Measurements from ENCODE around the gene ATRAID. TPM values are rescaled to one million over a fixed set of nuclear protein-coding genes. Genes with fewer than 3 reads are reported as not detected.

The ATRAID gene
- total and polyA plus RNA-seq, 8 donors: 67.4 to 532 (median 121) TPM

GRCh38 chr2:27219091-27219490, 7.2 kb downstream of the ATRAID start:
- Histone ChIP-seq H3K36me3 (peaks cover 17 to 57% (median 47%) of the 10 kb centered on the region in 4 donors), H3K4me1 (peaks cover 0 to 25% (median 16%) of the 10 kb centered on the region in 4 donors), H3K27me3 (no peaks in the 10 kb centered on the region), H3K27ac (no peak overlapping the region), H3K9me3 (no peaks in the 10 kb centered on the region), H3K4me3 (no peak overlapping the region)
- TF ChIP-seq POLR2A (IDR thresholded peaks at IDR 0.05) (no peak), EP300 (IDR thresholded peaks at IDR 0.05) (no peak), POLR2AphosphoS5 (IDR thresholded peaks at IDR 0.05) (no peak)
- TF ChIP-seq, protein P1, sequence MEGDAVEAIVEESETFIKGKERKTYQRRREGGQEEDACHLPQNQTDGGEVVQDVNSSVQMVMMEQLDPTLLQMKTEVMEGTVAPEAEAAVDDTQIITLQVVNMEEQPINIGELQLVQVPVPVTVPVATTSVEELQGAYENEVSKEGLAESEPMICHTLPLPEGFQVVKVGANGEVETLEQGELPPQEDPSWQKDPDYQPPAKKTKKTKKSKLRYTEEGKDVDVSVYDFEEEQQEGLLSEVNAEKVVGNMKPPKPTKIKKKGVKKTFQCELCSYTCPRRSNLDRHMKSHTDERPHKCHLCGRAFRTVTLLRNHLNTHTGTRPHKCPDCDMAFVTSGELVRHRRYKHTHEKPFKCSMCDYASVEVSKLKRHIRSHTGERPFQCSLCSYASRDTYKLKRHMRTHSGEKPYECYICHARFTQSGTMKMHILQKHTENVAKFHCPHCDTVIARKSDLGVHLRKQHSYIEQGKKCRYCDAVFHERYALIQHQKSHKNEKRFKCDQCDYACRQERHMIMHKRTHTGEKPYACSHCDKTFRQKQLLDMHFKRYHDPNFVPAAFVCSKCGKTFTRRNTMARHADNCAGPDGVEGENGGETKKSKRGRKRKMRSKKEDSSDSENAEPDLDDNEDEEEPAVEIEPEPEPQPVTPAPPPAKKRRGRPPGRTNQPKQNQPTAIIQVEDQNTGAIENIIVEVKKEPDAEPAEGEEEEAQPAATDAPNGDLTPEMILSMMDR (IDR thresholded peaks at IDR 0.05): no peak
- no peak for DNase-seq
- intact Hi-C loops (cut with DNase I; ENCODE audit: low total_unique reads): no loop called here
- WGBS, 5 donors: 75 to 83% (median 82%) methylated on average over 2 of the region's 2 CpGs

DNA sequence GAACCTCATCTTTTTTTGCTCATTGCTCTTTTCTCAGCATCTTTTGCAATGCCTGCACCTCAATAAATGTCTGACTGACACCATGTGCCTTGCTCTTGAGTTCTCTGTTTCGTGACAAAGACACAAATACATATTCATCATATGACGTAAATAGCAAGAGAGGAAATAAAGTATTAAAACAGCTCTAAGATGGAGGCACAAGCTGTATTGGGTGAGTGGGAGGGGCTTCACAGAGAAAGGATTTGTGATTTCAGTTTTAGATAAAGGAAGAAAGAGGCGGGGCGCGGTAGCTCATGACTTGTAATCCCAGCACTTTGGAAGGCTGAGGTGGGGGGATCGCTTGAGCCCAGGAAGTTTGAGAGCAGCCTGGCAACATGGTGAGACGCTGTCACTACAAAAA, 8.2 kb downstream of the ATRAID start:
- DNase-seq: no peak
- no peak overlapping the region for H3K4me3 ChIP-seq
- peaks cover 0 to 24% (median 16%) of the 10 kb centered on the region in 4 donors for H3K4me1 ChIP-seq
- H3K27me3 ChIP-seq: no peaks in the 10 kb centered on the region
- WGBS, 5 donors: 95 to 98% (median 97%) methylated on average over 7 of the region's 7 CpGs
- H3K36me3 ChIP-seq: peaks cover 26 to 61% (median 57%) of the 10 kb centered on the region in 4 donors
- intact Hi-C loops (cut with DNase I; ENCODE audit: low total_unique reads): no loop called here
- H3K9me3 ChIP-seq: no peaks in the 10 kb centered on the region
- no peak overlapping the region for H3K27ac ChIP-seq
- no peak for TF ChIP-seq POLR2A (IDR thresholded peaks at IDR 0.05)
- TF ChIP-seq, protein P1 (IDR thresholded peaks at IDR 0.05): no peak
- no peak for TF ChIP-seq POLR2AphosphoS5 (IDR thresholded peaks at IDR 0.05)

- Histone ChIP-seq H3K4me3 (no peak overlapping the region), H3K4me1 (peaks cover 0 to 24% (median 16%) of the 10 kb centered on the region in 4 donors), H3K36me3 (peaks cover 34 to 68% (median 62%) of the 10 kb centered on the region in 4 donors), H3K27me3 (no peaks in the 10 kb centered on the region), H3K9me3 (no peaks in the 10 kb centered on the region), H3K27ac (no peak overlapping the region)
- WGBS, 5 donors: 82 to 90% (median 88%) methylated on average over 3 of the region's 3 CpGs
- no peak for DNase-seq
- TF ChIP-seq, protein P1 (IDR thresholded peaks at IDR 0.05): no peak
- intact Hi-C loops (cut with DNase I; ENCODE audit: low total_unique reads): no loop called here
These were observed 9.3 kb downstream of the ATRAID start for GRCh38 chr2:27221166-27221565.

GRCh38 chr2:27222407-27222806, 10.6 kb downstream of the ATRAID start:
- no peak overlapping the region for H3K27ac ChIP-seq
- 94 to 100% (median 97%) methylated on average over 5 of the region's 5 CpGs for WGBS, 5 donors
- H3K27me3 ChIP-seq: no peaks in the 10 kb centered on the region
- no peak for TF ChIP-seq POLR2AphosphoS5 (IDR thresholded peaks at IDR 0.05)
- no peak for TF ChIP-seq EP300 (IDR thresholded peaks at IDR 0.05)
- no peak for TF ChIP-seq POLR2A (IDR thresholded peaks at IDR 0.05)
- H3K4me1 ChIP-seq: peaks cover 0 to 13% (median 10%) of the 10 kb centered on the region in 4 donors
- no peaks in the 10 kb centered on the region for H3K9me3 ChIP-seq
- no peak overlapping the region for H3K4me3 ChIP-seq
- H3K36me3 ChIP-seq: peaks cover 46 to 81% (median 74%) of the 10 kb centered on the region in 4 donors
- intact Hi-C loops (cut with DNase I; ENCODE audit: low total_unique reads): no loop called here
- no peak for DNase-seq

DNA sequence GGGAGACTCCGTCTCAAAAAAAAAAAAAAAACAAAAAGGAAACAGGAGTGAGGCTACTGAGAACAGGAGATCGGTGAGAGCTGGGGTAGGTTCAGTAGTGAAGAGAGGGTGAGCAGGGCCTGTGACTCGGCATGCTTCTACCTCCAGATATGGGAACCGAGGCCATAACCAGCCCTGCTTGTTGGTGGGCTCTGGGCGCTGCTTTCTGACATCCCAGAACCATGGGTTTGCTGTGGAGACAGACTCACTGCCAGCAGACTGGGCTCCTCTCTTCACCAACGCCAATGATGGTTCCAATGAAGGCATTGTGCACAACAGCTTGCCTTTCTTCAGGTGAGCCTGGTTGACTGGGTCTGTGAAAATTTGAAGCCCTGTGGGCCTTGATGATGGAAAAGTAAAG, 11.6 kb downstream of the ATRAID start:
- no peak for TF ChIP-seq POLR2AphosphoS5 (IDR thresholded peaks at IDR 0.05)
- no peak overlapping the region for H3K27ac ChIP-seq
- 93 to 97% (median 95%) methylated on average over 5 to 6 of the region's 6 CpGs for WGBS, 5 donors
- DNase-seq: no peak
- no peaks in the 10 kb centered on the region for H3K9me3 ChIP-seq
- H3K4me1 ChIP-seq: peaks cover 0 to 3% (median 1%) of the 10 kb centered on the region in 4 donors
- intact Hi-C loops (cut with DNase I; ENCODE audit: low total_unique reads): no loop called here
- no peaks in the 10 kb centered on the region for H3K27me3 ChIP-seq
- H3K4me3 ChIP-seq: no peak overlapping the region
- peaks cover 52 to 91% (median 85%) of the 10 kb centered on the region in 4 donors for H3K36me3 ChIP-seq

All from stomach (tissue), 9 donors.